HG02884 (cell line): Measurements from ENCODE around the gene PML.
A peak's percentile ranks its signal among the peaks of the same experiment; 100 is the strongest.

Source experiments
- ATAC-seq: cut with Tn5 transposase; IDR thresholded peaks from one replicate; pipeline ENCODE4 v1.9.1; 2021; ENCODE audit warnings: mild to moderate bottlenecking, moderate library complexity; ENCODE audit not compliant: unreplicated experiment

The PML gene

GRCh38 chr15:73984208-73984979, 10.1 kb upstream of the PML start:
- ATAC-seq: no peak

GRCh38 chr15:73985101-73985873, 9.2 kb upstream of the PML start:
- ATAC-seq: no peak

GRCh38 chr15:73986055-73986775, 8.3 kb upstream of the PML start:
- no peak for ATAC-seq

GRCh38 chr15:73986776-73987056, 7.8 kb upstream of the PML start:
- ATAC-seq: no peak

- ATAC-seq: no peak
These were observed 7.3 kb upstream of the PML start for GRCh38 chr15:73987250-73987649.

GRCh38 chr15:73987681-73988444, 6.7 kb upstream of the PML start:
- ATAC-seq: no peak

- ATAC-seq: no peak
These were observed 6.0 kb upstream of the PML start for GRCh38 chr15:73988445-73988969.

GRCh38 chr15:73989001-73989798, 5.3 kb upstream of the PML start:
- ATAC-seq: no peak

GRCh38 chr15:73990250-73991005, 4.1 kb upstream of the PML start:
- no peak for ATAC-seq

GRCh38 chr15:73991260-73991659, 3.3 kb upstream of the PML start:
- no peak for ATAC-seq

- ATAC-seq: peak; percentile 54
These were observed 2.6 kb upstream of the PML start, which contains the start of gene STOML1 for GRCh38 chr15:73991726-73992593. STOML1 (minus strand) TSS chr15:73992295; CDS start chr15:73992223, 72 bp downstream.

- ATAC-seq: peak; percentile 5
These were observed 2.0 kb upstream of the PML start for GRCh38 chr15:73992594-73992898.

GRCh38 chr15:73993211-73993994, 1.1 kb upstream of the PML start:
- ATAC-seq: no peak

GRCh38 chr15:73994912-73995622, 551 bp downstream of the PML start:
- ATAC-seq: no peak

GRCh38 chr15:73996267-73996666, 1.8 kb downstream of the PML start:
- ATAC-seq: no peak

GRCh38 chr15:73996939-73997338, 2.4 kb downstream of the PML start:
- no peak for ATAC-seq

GRCh38 chr15:73997986-73998385, 3.5 kb downstream of the PML start:
- ATAC-seq: no peak
